ENCODE results near the gene TECPR2.

- no peak for TF ChIP-seq CTCF (IDR thresholded peaks at IDR 0.05; ENCODE audit: poor library complexity)
- no peak for TF ChIP-seq EZH2phosphoT487 (IDR thresholded peaks at IDR 0.05; ENCODE audit: low read depth, severe bottlenecking, unreplicated experiment)
Observed at GRCh38 chr14:102427642-102428041, 64.9 kb downstream of the TECPR2 start.
